ENCODE results near the gene SRD5A2.

The SRD5A2 gene

DNA sequence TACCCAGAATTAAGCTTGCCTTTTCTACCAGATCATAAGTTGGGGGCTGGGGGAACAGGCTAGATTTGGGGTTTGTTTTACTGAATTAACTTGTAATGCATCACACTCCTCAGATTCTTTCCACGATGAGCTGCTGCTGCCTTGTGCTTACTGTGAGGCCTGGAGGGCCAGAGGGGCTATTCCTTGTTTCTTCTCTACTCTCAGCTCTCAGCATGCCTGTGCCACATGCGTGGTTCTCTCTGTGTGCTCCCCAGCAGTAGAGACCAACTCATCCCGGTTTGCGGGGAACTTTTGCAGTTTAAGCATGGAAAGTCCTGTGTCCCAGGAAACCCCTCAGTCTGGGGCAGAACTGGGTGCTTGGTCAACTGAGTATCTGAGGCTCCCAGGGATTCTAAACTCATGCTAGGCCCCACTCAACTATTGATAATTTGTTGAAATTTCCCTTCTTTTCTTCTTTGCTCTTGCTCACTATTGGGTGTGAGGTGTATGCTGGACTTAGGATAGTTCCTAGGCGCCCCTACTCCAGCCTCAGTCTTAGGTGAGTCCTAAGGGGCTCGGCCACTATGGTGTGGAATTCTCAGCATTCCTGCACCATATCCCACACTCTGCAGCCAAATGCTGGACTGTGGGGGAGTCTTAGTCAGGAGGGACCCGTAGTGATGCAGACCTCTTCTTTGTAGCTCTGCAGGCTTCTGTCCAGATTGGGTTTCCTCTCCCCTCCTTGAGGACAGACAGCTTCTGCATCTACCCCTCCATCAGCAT, 63.1 kb downstream of the SRD5A2 start:
- TF ChIP-seq EZH2phosphoT487 (conservative IDR thresholded peaks at IDR 0.05; ENCODE audit: low read length): no peak
- TF ChIP-seq, protein P1, sequence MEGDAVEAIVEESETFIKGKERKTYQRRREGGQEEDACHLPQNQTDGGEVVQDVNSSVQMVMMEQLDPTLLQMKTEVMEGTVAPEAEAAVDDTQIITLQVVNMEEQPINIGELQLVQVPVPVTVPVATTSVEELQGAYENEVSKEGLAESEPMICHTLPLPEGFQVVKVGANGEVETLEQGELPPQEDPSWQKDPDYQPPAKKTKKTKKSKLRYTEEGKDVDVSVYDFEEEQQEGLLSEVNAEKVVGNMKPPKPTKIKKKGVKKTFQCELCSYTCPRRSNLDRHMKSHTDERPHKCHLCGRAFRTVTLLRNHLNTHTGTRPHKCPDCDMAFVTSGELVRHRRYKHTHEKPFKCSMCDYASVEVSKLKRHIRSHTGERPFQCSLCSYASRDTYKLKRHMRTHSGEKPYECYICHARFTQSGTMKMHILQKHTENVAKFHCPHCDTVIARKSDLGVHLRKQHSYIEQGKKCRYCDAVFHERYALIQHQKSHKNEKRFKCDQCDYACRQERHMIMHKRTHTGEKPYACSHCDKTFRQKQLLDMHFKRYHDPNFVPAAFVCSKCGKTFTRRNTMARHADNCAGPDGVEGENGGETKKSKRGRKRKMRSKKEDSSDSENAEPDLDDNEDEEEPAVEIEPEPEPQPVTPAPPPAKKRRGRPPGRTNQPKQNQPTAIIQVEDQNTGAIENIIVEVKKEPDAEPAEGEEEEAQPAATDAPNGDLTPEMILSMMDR (IDR thresholded peaks at IDR 0.05; ENCODE audit: insufficient read depth, low read length, poor library complexity, severe bottlenecking): no peak
- Histone ChIP-seq H3K27ac (ENCODE audit: low read depth, low read length) (no peak overlapping the region), H3K27me3 (ENCODE audit: low read length) (no peaks in the 10 kb centered on the region), H2AFZ (ENCODE audit: low read depth, low read length, severe bottlenecking) (no peak overlapping the region), H3K4me3 (ENCODE audit: insufficient read depth, low read length, poor library complexity, severe bottlenecking) (no peak overlapping the region), H4K20me1 (ENCODE audit: low read depth, low read length) (no peaks in the 10 kb centered on the region), H3F3A (ENCODE audit: insufficient read depth) (no peaks in the 10 kb centered on the region), H3K9me2 (replicated peaks; ENCODE audit: insufficient read depth, low read length) (no peaks in the 10 kb centered on the region), H3K9ac (ENCODE audit: low read length) (no peak overlapping the region), H3K9me3 (ENCODE audit: insufficient read depth, low read length) (no peaks in the 10 kb centered on the region), H3K36me3 (ENCODE audit: low read length) (no peaks in the 10 kb centered on the region), H3K4me2 (ENCODE audit: low read depth, low read length, poor library complexity, severe bottlenecking) (no peak overlapping the region), H3K79me2 (ENCODE audit: insufficient read depth, low read length) (no peaks in the 10 kb centered on the region)

DNA sequence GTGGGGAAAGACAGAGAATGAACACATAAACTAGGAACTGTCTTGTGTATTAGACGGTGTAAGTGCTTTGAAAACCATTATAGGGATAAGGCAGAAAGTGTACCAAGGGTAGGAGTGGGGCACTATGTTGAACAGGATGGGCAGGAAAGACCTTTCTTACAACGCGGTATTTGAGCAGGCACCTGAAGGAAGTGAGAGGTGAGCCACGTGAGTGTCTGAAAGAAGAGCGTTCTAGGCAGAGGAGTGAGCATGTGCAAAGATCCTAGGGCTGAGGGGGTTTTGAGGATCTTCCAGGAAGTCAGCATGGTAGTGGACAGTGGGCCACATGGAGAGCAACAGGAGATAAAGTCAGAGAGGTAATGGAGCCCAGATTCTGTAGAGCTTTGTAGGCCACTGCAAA, 65.2 kb downstream of the SRD5A2 start:
- Histone ChIP-seq H3K27ac (ENCODE audit: low read depth, low read length) (no peak overlapping the region), H3K4me3 (ENCODE audit: insufficient read depth, low read length, poor library complexity, severe bottlenecking) (no peak overlapping the region), H3K36me3 (ENCODE audit: low read length) (no peaks in the 10 kb centered on the region), H4K20me1 (ENCODE audit: low read depth, low read length) (no peaks in the 10 kb centered on the region), H3K9me3 (ENCODE audit: insufficient read depth, low read length) (no peaks in the 10 kb centered on the region), H3K9ac (ENCODE audit: low read length) (no peak overlapping the region), H2AFZ (ENCODE audit: low read depth, low read length, severe bottlenecking) (no peak overlapping the region), H3F3A (ENCODE audit: insufficient read depth) (no peaks in the 10 kb centered on the region), H3K4me2 (ENCODE audit: low read depth, low read length, poor library complexity, severe bottlenecking) (no peak overlapping the region), H3K27me3 (ENCODE audit: low read length) (no peaks in the 10 kb centered on the region), H3K79me2 (ENCODE audit: insufficient read depth, low read length) (no peaks in the 10 kb centered on the region), H3K9me2 (replicated peaks; ENCODE audit: insufficient read depth, low read length) (no peaks in the 10 kb centered on the region)
- TF ChIP-seq EZH2phosphoT487 (conservative IDR thresholded peaks at IDR 0.05; ENCODE audit: low read length): no peak
- TF ChIP-seq, protein P1 (IDR thresholded peaks at IDR 0.05; ENCODE audit: insufficient read depth, low read length, poor library complexity, severe bottlenecking): no peak

DNA sequence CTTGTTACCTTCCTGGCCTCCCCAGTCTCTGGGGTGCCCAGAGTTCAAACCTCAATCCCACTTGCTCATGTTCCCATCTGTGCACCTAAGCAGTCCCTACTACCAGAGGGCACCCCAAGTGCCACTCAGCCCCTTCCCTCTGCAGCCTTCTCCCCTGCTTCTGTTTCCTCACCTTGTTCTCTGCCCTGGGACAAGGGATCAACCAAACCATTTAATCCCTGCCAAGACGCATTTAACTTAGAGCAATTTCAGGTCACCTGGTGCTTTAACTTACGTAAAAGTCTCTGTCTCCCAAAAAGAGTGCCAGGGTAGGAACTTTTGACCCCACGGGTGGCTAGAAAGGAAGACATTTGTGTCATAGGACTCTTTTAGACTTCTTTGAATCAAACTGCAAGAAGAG, 67.2 kb downstream of the SRD5A2 start:
- Histone ChIP-seq H3K4me3 (ENCODE audit: insufficient read depth, low read length, poor library complexity, severe bottlenecking) (no peak overlapping the region), H3K27ac (ENCODE audit: low read depth, low read length) (no peak overlapping the region), H3K27me3 (ENCODE audit: low read length) (no peaks in the 10 kb centered on the region), H3K9ac (ENCODE audit: low read length) (no peak overlapping the region), H3K9me3 (ENCODE audit: insufficient read depth, low read length) (no peaks in the 10 kb centered on the region), H2AFZ (ENCODE audit: low read depth, low read length, severe bottlenecking) (no peak overlapping the region), H3K4me2 (ENCODE audit: low read depth, low read length, poor library complexity, severe bottlenecking) (no peak overlapping the region), H3K36me3 (ENCODE audit: low read length) (no peaks in the 10 kb centered on the region), H3K79me2 (ENCODE audit: insufficient read depth, low read length) (no peaks in the 10 kb centered on the region), H4K20me1 (ENCODE audit: low read depth, low read length) (no peaks in the 10 kb centered on the region), H3F3A (ENCODE audit: insufficient read depth) (no peaks in the 10 kb centered on the region), H3K9me2 (replicated peaks; ENCODE audit: insufficient read depth, low read length) (no peaks in the 10 kb centered on the region)
- TF ChIP-seq EZH2phosphoT487 (conservative IDR thresholded peaks at IDR 0.05; ENCODE audit: low read length): no peak
- TF ChIP-seq, protein P1 (IDR thresholded peaks at IDR 0.05; ENCODE audit: insufficient read depth, low read length, poor library complexity, severe bottlenecking): no peak
